GM21447 (cell line): ENCODE results near the gene PRDM11.

Experiments
- ATAC-seq: cut with Tn5 transposase; IDR thresholded peaks from one replicate; pipeline ENCODE4 v1.9.1; 2021; ENCODE audit not compliant: unreplicated experiment

Gene PRDM11

GRCh38 chr11:45174168-45174835 is 27.9 kb downstream of the PRDM11 start:
- no peak for ATAC-seq

GRCh38 chr11:45174963-45175362 is 28.5 kb downstream of the PRDM11 start:
- ATAC-seq: no peak

GRCh38 chr11:45176996-45177395 is 30.6 kb downstream of the PRDM11 start:
- ATAC-seq: no peak

GRCh38 chr11:45178223-45178622 is 31.8 kb downstream of the PRDM11 start:
- ATAC-seq: no peak

GRCh38 chr11:45178890-45179671 is 32.6 kb downstream of the PRDM11 start:
- no peak for ATAC-seq

GRCh38 chr11:45179686-45180178 is 33.3 kb downstream of the PRDM11 start:
- ATAC-seq: no peak

GRCh38 chr11:45180179-45180847 is 33.9 kb downstream of the PRDM11 start:
- no peak for ATAC-seq

GRCh38 chr11:45180848-45181192 is 34.4 kb downstream of the PRDM11 start:
- no peak for ATAC-seq

- no peak for ATAC-seq
Observed at GRCh38 chr11:45181193-45181888, 34.9 kb downstream of the PRDM11 start.

GRCh38 chr11:45181889-45182550 is 35.6 kb downstream of the PRDM11 start:
- ATAC-seq: no peak

GRCh38 chr11:45182902-45183301 is 36.5 kb downstream of the PRDM11 start:
- ATAC-seq: no peak

- no peak for ATAC-seq
Observed at GRCh38 chr11:45184640-45185039, 38.2 kb downstream of the PRDM11 start.

- ATAC-seq: no peak
Observed at GRCh38 chr11:45185228-45185729, 38.8 kb downstream of the PRDM11 start.

- no peak for ATAC-seq
Observed at GRCh38 chr11:45187375-45187774, 40.9 kb downstream of the PRDM11 start.

GRCh38 chr11:45188127-45188526 is 41.7 kb downstream of the PRDM11 start:
- no peak for ATAC-seq

GRCh38 chr11:45189230-45189629 is 42.8 kb downstream of the PRDM11 start:
- ATAC-seq: no peak

- no peak for ATAC-seq
Observed at GRCh38 chr11:45193695-45194094, 47.3 kb downstream of the PRDM11 start.

GRCh38 chr11:45204761-45205160 is 58.3 kb downstream of the PRDM11 start:
- ATAC-seq: no peak

GRCh38 chr11:45205978-45206377 is 59.5 kb downstream of the PRDM11 start:
- ATAC-seq: no peak

- no peak for ATAC-seq
Observed at GRCh38 chr11:45208135-45208534, 61.7 kb downstream of the PRDM11 start.
